B cell (primary cell): Measurements from ENCODE around the gene ARID4B.

Experiments
- EZH2 ChIP-seq: IDR thresholded peaks from 2 replicates; pipeline ENCODE4 v1.6.1; 2012; ENCODE audit warnings: borderline replicate concordance, low read depth, mild to moderate bottlenecking, moderate library complexity, low read length; ENCODE audit not compliant: insufficient read depth, poor library complexity, severe bottlenecking
- TF ChIP-seq, protein P1 (sequence below): fragments of 200-600 bp; IDR thresholded peaks from one replicate; pipeline ENCODE4 v1.8.0; 2022; ENCODE audit warnings: antibody characterized with exemption, mild to moderate bottlenecking

DNA sequence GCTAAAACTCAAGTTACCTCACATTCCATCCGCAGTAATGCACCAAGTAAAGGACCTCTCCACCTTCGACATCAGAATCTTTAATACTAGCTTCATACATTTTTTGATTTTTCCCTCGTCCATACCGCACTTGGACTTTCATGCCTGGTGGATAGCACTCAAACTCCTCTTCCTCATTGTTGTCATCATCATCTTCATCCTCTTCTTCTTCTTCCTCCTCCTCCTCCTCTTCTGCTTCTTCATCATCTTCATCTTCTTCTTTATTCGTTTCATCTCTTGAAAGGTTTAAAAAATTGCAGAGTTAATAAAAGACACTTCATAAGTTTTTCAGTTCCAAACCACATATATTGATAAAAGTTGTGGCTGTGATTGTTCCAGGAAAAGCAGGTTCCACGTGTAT, 114.2 kb downstream of the ARID4B start:
- TF ChIP-seq, protein P1, sequence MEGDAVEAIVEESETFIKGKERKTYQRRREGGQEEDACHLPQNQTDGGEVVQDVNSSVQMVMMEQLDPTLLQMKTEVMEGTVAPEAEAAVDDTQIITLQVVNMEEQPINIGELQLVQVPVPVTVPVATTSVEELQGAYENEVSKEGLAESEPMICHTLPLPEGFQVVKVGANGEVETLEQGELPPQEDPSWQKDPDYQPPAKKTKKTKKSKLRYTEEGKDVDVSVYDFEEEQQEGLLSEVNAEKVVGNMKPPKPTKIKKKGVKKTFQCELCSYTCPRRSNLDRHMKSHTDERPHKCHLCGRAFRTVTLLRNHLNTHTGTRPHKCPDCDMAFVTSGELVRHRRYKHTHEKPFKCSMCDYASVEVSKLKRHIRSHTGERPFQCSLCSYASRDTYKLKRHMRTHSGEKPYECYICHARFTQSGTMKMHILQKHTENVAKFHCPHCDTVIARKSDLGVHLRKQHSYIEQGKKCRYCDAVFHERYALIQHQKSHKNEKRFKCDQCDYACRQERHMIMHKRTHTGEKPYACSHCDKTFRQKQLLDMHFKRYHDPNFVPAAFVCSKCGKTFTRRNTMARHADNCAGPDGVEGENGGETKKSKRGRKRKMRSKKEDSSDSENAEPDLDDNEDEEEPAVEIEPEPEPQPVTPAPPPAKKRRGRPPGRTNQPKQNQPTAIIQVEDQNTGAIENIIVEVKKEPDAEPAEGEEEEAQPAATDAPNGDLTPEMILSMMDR, result no peak
- no peak for TF ChIP-seq EZH2
